ENCODE results near the gene AFMID. TPM values are rescaled to one million over a fixed set of nuclear protein-coding genes. Genes with fewer than 3 reads are reported as not detected.

Gene AFMID
- total and polyA plus RNA-seq, 2 experiments from 2014 or later, result 38.0 to 47.5 TPM

DNA sequence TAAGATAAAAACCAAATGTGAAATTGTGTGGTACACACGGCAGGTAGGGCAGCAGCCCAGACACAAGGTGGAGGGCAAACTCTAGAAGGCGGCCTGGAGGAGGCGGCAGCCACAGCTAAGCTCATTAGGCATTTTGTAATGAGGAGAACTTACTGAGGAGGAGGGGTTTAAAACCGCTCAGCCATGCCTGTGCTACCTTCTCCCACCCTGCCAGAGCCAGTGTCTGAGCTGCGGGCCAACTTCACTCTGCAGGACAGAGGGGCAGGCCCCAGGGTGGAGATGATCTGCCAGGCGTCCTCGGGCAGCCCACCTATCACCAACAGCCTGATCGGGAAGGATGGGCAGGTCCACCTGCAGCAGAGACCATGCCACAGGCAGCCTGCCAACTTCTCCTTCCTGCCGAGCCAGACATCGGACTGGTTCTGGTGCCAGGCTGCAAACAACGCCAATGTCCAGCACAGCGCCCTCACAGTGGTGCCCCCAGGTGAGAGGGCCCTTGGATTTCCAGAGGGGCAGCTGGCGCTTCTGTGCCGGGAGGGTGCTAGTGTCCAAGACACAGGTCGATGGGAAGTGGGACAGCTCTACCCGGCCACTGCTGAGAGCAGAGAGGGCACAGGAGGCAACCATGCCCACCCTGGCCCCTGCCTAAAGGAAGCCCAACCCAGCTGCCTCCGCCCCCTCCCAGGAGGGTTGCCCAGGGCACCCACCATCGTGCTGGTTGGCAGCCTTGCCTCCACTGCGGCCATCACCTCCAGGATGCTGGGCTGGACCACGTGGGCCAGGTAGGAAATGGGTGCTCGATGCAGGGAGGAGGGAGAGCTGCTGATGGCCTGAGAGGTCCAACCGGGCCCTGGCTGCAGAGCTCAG, 23.0 kb upstream of the AFMID start:
- H3K36me3 ChIP-seq (ENCODE audit: insufficient read depth), result no peaks in the 10 kb centered on the region
- no peaks in the 10 kb centered on the region; the same call in 1 of the 2 replicates for H3K4me1 ChIP-seq (ENCODE audit: insufficient read depth)
- no peaks in the 10 kb centered on the region for H3K9me2 ChIP-seq (ENCODE audit: insufficient read depth)
- peaks cover 3% of the 10 kb centered on the region for H3K4me1 Mint-ChIP-seq
- no peak for DNase-seq (ENCODE audit: low spot score)
- no peak overlapping the region for H3K27ac ChIP-seq (ENCODE audit: low read depth)
- no peaks in the 10 kb centered on the region for H3F3A ChIP-seq (replicated peaks; ENCODE audit: low read depth)
- H3K4me2 ChIP-seq, result no peak overlapping the region
- TF ChIP-seq JUNB (IDR thresholded peaks at IDR 0.05; ENCODE audit: unreplicated experiment) (no peak), EZH2 (IDR thresholded peaks at IDR 0.05; ENCODE audit: low read depth, unreplicated experiment) (no peak), ZNF331 (CRISPR knock-in tag; IDR thresholded peaks at IDR 0.05; ENCODE audit: low read depth) (no peak), EZH2phosphoT487 (IDR thresholded peaks at IDR 0.05; ENCODE audit: unreplicated experiment) (no peak), NANOG (IDR thresholded peaks at IDR 0.05; ENCODE audit: borderline replicate concordance) (no peak), ZNF114 (CRISPR knock-in tag; IDR thresholded peaks at IDR 0.05) (no peak), CTCF (conservative IDR thresholded peaks at IDR 0.05; ENCODE audit: low read depth in 2 of 2) (no peak)
- TF ChIP-seq, protein P1, sequence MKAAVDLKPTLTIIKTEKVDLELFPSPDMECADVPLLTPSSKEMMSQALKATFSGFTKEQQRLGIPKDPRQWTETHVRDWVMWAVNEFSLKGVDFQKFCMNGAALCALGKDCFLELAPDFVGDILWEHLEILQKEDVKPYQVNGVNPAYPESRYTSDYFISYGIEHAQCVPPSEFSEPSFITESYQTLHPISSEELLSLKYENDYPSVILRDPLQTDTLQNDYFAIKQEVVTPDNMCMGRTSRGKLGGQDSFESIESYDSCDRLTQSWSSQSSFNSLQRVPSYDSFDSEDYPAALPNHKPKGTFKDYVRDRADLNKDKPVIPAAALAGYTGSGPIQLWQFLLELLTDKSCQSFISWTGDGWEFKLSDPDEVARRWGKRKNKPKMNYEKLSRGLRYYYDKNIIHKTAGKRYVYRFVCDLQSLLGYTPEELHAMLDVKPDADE (IDR thresholded peaks at IDR 0.05), result no peak
- TF ChIP-seq, protein P2, sequence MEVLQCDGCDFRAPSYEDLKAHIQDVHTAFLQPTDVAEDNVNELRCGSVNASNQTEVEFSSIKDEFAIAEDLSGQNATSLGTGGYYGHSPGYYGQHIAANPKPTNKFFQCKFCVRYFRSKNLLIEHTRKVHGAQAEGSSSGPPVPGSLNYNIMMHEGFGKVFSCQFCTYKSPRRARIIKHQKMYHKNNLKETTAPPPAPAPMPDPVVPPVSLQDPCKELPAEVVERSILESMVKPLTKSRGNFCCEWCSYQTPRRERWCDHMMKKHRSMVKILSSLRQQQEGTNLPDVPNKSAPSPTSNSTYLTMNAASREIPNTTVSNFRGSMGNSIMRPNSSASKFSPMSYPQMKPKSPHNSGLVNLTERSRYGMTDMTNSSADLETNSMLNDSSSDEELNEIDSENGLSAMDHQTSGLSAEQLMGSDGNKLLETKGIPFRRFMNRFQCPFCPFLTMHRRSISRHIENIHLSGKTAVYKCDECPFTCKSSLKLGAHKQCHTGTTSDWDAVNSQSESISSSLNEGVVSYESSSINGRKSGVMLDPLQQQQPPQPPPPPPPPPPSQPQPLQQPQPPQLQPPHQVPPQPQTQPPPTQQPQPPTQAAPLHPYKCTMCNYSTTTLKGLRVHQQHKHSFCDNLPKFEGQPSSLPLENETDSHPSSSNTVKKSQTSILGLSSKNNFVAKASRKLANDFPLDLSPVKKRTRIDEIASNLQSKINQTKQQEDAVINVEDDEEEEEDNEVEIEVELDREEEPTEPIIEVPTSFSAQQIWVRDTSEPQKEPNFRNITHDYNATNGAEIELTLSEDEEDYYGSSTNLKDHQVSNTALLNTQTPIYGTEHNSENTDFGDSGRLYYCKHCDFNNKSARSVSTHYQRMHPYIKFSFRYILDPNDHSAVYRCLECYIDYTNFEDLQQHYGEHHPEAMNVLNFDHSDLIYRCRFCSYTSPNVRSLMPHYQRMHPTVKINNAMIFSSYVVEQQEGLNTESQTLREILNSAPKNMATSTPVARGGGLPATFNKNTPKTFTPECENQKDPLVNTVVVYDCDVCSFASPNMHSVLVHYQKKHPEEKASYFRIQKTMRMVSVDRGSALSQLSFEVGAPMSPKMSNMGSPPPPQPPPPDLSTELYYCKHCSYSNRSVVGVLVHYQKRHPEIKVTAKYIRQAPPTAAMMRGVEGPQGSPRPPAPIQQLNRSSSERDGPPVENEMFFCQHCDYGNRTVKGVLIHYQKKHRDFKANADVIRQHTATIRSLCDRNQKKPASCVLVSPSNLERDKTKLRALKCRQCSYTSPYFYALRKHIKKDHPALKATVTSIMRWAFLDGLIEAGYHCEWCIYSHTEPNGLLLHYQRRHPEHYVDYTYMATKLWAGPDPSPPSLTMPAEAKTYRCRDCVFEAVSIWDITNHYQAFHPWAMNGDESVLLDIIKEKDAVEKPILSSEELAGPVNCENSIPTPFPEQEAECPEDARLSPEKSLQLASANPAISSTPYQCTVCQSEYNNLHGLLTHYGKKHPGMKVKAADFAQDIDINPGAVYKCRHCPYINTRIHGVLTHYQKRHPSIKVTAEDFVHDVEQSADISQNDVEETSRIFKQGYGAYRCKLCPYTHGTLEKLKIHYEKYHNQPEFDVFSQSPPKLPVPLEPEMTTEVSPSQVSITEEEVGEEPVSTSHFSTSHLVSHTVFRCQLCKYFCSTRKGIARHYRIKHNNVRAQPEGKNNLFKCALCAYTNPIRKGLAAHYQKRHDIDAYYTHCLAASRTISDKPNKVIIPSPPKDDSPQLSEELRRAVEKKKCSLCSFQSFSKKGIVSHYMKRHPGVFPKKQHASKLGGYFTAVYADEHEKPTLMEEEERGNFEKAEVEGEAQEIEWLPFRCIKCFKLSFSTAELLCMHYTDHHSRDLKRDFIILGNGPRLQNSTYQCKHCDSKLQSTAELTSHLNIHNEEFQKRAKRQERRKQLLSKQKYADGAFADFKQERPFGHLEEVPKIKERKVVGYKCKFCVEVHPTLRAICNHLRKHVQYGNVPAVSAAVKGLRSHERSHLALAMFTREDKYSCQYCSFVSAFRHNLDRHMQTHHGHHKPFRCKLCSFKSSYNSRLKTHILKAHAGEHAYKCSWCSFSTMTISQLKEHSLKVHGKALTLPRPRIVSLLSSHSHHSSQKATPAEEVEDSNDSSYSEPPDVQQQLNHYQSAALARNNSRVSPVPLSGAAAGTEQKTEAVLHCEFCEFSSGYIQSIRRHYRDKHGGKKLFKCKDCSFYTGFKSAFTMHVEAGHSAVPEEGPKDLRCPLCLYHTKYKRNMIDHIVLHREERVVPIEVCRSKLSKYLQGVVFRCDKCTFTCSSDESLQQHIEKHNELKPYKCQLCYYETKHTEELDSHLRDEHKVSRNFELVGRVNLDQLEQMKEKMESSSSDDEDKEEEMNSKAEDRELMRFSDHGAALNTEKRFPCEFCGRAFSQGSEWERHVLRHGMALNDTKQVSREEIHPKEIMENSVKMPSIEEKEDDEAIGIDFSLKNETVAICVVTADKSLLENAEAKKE (CRISPR knock-in tag; IDR thresholded peaks at IDR 0.05), result no peak
- TF ChIP-seq, protein P3, sequence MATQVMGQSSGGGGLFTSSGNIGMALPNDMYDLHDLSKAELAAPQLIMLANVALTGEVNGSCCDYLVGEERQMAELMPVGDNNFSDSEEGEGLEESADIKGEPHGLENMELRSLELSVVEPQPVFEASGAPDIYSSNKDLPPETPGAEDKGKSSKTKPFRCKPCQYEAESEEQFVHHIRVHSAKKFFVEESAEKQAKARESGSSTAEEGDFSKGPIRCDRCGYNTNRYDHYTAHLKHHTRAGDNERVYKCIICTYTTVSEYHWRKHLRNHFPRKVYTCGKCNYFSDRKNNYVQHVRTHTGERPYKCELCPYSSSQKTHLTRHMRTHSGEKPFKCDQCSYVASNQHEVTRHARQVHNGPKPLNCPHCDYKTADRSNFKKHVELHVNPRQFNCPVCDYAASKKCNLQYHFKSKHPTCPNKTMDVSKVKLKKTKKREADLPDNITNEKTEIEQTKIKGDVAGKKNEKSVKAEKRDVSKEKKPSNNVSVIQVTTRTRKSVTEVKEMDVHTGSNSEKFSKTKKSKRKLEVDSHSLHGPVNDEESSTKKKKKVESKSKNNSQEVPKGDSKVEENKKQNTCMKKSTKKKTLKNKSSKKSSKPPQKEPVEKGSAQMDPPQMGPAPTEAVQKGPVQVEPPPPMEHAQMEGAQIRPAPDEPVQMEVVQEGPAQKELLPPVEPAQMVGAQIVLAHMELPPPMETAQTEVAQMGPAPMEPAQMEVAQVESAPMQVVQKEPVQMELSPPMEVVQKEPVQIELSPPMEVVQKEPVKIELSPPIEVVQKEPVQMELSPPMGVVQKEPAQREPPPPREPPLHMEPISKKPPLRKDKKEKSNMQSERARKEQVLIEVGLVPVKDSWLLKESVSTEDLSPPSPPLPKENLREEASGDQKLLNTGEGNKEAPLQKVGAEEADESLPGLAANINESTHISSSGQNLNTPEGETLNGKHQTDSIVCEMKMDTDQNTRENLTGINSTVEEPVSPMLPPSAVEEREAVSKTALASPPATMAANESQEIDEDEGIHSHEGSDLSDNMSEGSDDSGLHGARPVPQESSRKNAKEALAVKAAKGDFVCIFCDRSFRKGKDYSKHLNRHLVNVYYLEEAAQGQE (IDR thresholded peaks at IDR 0.05; ENCODE audit: unreplicated experiment), result no peak
- H3K27me3 Mint-ChIP-seq (ENCODE audit: insufficient read depth, low read depth, poor library complexity), result peaks cover 13% of the 10 kb centered on the region
- H3K4me3 ChIP-seq, result no peak overlapping the region
- no peaks in the 10 kb centered on the region for H3K9me3 Mint-ChIP-seq
- no peaks in the 10 kb centered on the region for H3K27me3 ChIP-seq (ENCODE audit: insufficient read depth)
- no peak for ATAC-seq
- no peaks in the 10 kb centered on the region for H3K79me2 ChIP-seq (replicated peaks; ENCODE audit: insufficient read depth)
- H4K20me1 ChIP-seq (replicated peaks; ENCODE audit: insufficient read depth), result no peaks in the 10 kb centered on the region
- no peak overlapping the region for H2AFZ ChIP-seq
- H3K4me3 Mint-ChIP-seq, result no peak overlapping the region
- no peaks in the 10 kb centered on the region for H3K36me3 Mint-ChIP-seq (ENCODE audit: low read depth)
- no peak overlapping the region for H3K27ac Mint-ChIP-seq
